HepG2 (cell line): Measurements from ENCODE around the gene PLCXD1. TPM values are rescaled to one million over a fixed set of nuclear protein-coding genes. Genes with fewer than 3 reads are reported as not detected.
"Not testable (repeated sequence)": the region's sequence is repeated elsewhere in the genome, so short reads cannot be mapped to it uniquely, and the experiment has no call there.

Source experiments
- ATAC-seq: fragments of 200-7000 bp; cut with Tn5 transposase; 3 replicates; pipeline ENCODE4 v1.9.1; 2020; ENCODE audit warnings: mild to moderate bottlenecking, moderate library complexity
- BruUV-seq: library from RNA; stranded (reverse); fragments of 400-500 nt; replicated peaks from 2 replicates; lab custom pipeline; 2021; lab: Mats Ljungman, UMichigan
- CTCF ChIA-PET: fragments of 300-600 bp; formaldehyde crosslinking; extraction: SDS; loops from one replicate; lab custom pipeline; 2021; ENCODE audit warnings: low total read pairs, inconsistent platforms, low intra/inter-chr PET ratio; lab: Yijun Ruan, JAX
- POLR2A ChIA-PET: fragments of 350-600 bp; sonication (Branson Sonifier 250); formaldehyde crosslinking; loops from one replicate; lab custom pipeline; 2020; ENCODE audit warnings: antibody characterized with exemption, inconsistent platforms; lab: Yijun Ruan, JAX
- DNase-seq: peaks from one replicate; pipeline ENCODE4 v3.0.0-alpha.2; 2015; ENCODE audit warnings: low spot score
- FAIRE-seq: peaks from 3 replicates; lab custom pipeline; 2011; peaks lifted over from hg19 to GRCh38; lab: Jason Lieb, UNC
- H2AFZ ChIP-seq: one replicate; pipeline ENCODE4 v1.6.1; 2011; ENCODE audit warnings: low read length, inconsistent platforms
- H3K27ac ChIP-seq: fragments of 300-600 bp; 3 replicates; pipeline ENCODE4 v1.8.0; 2011; ENCODE audit warnings: mixed run types, mild to moderate bottlenecking, mixed read lengths, low read length, inconsistent platforms; ENCODE audit not compliant: insufficient read depth; ENCODE audit errors: extremely low read length
- H3K27me3 ChIP-seq, 2 experiments: fragments of 200-600 bp in 1 of 2; 2 replicates in 1 of 2; 3 replicates in 1 of 2; pipeline versions ENCODE4 v1.6.0 to v1.8.0; 2011; ENCODE audit warnings: low read length in 2 of 2, mild to moderate bottlenecking in 2 of 2, moderate library complexity in 2 of 2, inconsistent platforms in 1 of 2; ENCODE audit not compliant: insufficient read depth in 2 of 2, control insufficient read depth in 1 of 2
- H3K36me3 ChIP-seq, 2 experiments: fragments of 200-600 bp in 1 of 2; replicated peaks in 1 of 2; 2 replicates in 1 of 2; 3 replicates in 1 of 2; pipeline versions ENCODE4 v1.5.1 to v1.8.0; 2011; ENCODE audit warnings: low read length in 2 of 2, inconsistent platforms in 1 of 2; ENCODE audit not compliant: insufficient read depth in 2 of 2, control insufficient read depth in 1 of 2
- H3K4me1 ChIP-seq: 2 replicates; pipeline ENCODE4 v1.5.1; 2012; ENCODE audit warnings: low read length, inconsistent platforms; ENCODE audit not compliant: insufficient read depth
- H3K4me2 ChIP-seq: 2 replicates; pipeline ENCODE4 v1.6.0; 2011; ENCODE audit warnings: low read depth, low read length, inconsistent platforms
- H3K4me3 ChIP-seq, 3 experiments: fragments of 200-600 bp in 1 of 3; sonication (generic), shearing (Covaris generic) in 1 of 3; replicated peaks in 1 of 3; 2 replicates each; pipeline ENCODE4 v1.5.1; 2011 to 2016; ENCODE audit warnings: low read length in 3 of 3, inconsistent platforms in 2 of 3, low read depth in 2 of 3, mild to moderate bottlenecking in 2 of 3, control low read depth in 1 of 3, mixed read lengths in 1 of 3; ENCODE audit not compliant: insufficient read depth in 1 of 3
- H3K79me2 ChIP-seq: one replicate; pipeline ENCODE4 v1.6.1; 2011; ENCODE audit warnings: low read length, inconsistent platforms; ENCODE audit not compliant: insufficient read depth
- H3K9ac ChIP-seq: 2 replicates; pipeline ENCODE4 v1.6.0; 2011; ENCODE audit warnings: mild to moderate bottlenecking, low read depth, low read length, inconsistent platforms; ENCODE audit not compliant: insufficient read depth
- H3K9me3 ChIP-seq: 2 replicates; pipeline ENCODE4 v1.5.1; 2012; ENCODE audit warnings: mild to moderate bottlenecking, low read length
- H4K20me1 ChIP-seq: 2 replicates; pipeline ENCODE4 v1.6.0; 2011; ENCODE audit warnings: inconsistent platforms, mild to moderate bottlenecking, low read length, moderate library complexity; ENCODE audit not compliant: insufficient read depth
- CTCF ChIP-seq: sonication (generic); formaldehyde crosslinking; IDR thresholded peaks from 2 replicates; pipeline ENCODE4 v1.5.0; 2020; ENCODE audit warnings: mild to moderate bottlenecking, missing genetic modification reagents, moderate library complexity
- ELF3 ChIP-seq: IDR thresholded peaks from 2 replicates; pipeline ENCODE4 v1.6.1; 2016; ENCODE audit warnings: missing genetic modification reagents, missing compliant biosample characterization
- HMG20A ChIP-seq: IDR thresholded peaks from 2 replicates; pipeline ENCODE4 v1.6.1; 2016; ENCODE audit warnings: borderline replicate concordance
- HNF1B ChIP-seq: sonication (generic); formaldehyde crosslinking; IDR thresholded peaks from 2 replicates; pipeline ENCODE4 v1.5.1; 2020; ENCODE audit warnings: mild to moderate bottlenecking, moderate library complexity, missing genetic modification reagents
- RAD21 ChIP-seq: fragments of 450-650 bp; formaldehyde crosslinking; IDR thresholded peaks from 2 replicates; pipeline ENCODE4 v1.5.0; 2020; ENCODE audit warnings: mild to moderate bottlenecking
- RXRB ChIP-seq: IDR thresholded peaks from 2 replicates; pipeline ENCODE4 v1.6.1; 2016; ENCODE audit warnings: borderline replicate concordance, missing genetic modification reagents, missing compliant biosample characterization
- STAG1 ChIP-seq: sonication (generic); formaldehyde crosslinking; IDR thresholded peaks from 2 replicates; pipeline ENCODE4 v1.4.0; 2020; ENCODE audit warnings: missing genetic modification reagents
- TEAD3 ChIP-seq: optimal IDR thresholded peaks from 2 replicates; pipeline ENCODE3; 2016; ENCODE audit warnings: borderline replicate concordance
- YY1 ChIP-seq: IDR thresholded peaks from 2 replicates; pipeline ENCODE4 v1.6.1; 2011; ENCODE audit warnings: low read length, low read depth, moderate library complexity, mild to moderate bottlenecking; ENCODE audit not compliant: insufficient read depth, insufficient replicate concordance
- ZKSCAN8 ChIP-seq: IDR thresholded peaks from 2 replicates; pipeline ENCODE4 v1.6.1; 2016; ENCODE audit warnings: borderline replicate concordance, missing genetic modification reagents, missing compliant biosample characterization
- WGBS: methylation state at CpG from one replicate; pipeline ENCODE4 v1.1.6; 2017; ENCODE audit warnings: low lambda C conversion rate; 5-methylcytosine and 5-hydroxymethylcytosine counted together
- in situ Hi-C: cut with HindIII; loops from 2 replicates; pipeline ENCODE4 v1.10.0; 2017; ENCODE audit warnings: low pct_unique_long_range_greater_than_20kb; ENCODE audit not compliant: extremely low pct_ligation_motif_present
- intact Hi-C: fragments of 100-400 bp; cut with micrococcal nuclease; formaldehyde crosslinking; loops from one replicate; pipeline ENCODE4 v1.10.0; 2022; ENCODE audit not compliant: unreplicated experiment
- polyA plus RNA-seq, 8 experiments: library from polyadenylated mRNA; depleted of rRNA in 3 of 8; stranded (reverse) in 7 of 8; unstranded in 1 of 8; fragments of >200 nt; fragmentation: Illumina TruSeq in 4 of 8; extraction: Trizol in 4 of 8; gene quantifications; 2 replicates each; pipeline versions ENCODE4 v1.2.1 to v1.2.3, GENCODE V29; 2011 to 2016; ENCODE audit warnings: low read depth in 4 of 8, missing spikeins in 1 of 8, mixed read lengths in 1 of 8; ENCODE audit not compliant: insufficient read depth in 1 of 8
- total RNA-seq, 5 experiments: library from RNA; depleted of rRNA; stranded (reverse); fragments of >200 nt; fragmentation: Illumina TruSeq; extraction: Trizol; gene quantifications; 2 replicates each; pipeline ENCODE4 v1.2.3, GENCODE V29; 2016; ENCODE audit warnings: low read depth in 1 of 5

Gene PLCXD1
- total and polyA plus RNA-seq, 2 of the 13 experiments (the other 11 are each of a cell fraction or from before 2014, with no cell fraction given), result 87.7 to 153 TPM

GRCh38 chrX:324664-325063 is 43.5 kb downstream of the PLCXD1 start:
- H3K36me3 ChIP-seq, H3K27me3 ChIP-seq, in situ Hi-C loops, H3K79me2 ChIP-seq, CTCF ChIA-PET, H3K9ac ChIP-seq: not testable (repeated sequence)
- FAIRE-seq (peak; percentile 74), DNase-seq (peak; percentile 72)
- intact Hi-C loops, result loop anchor here (10.0 kb wide), 1 partner anchor 50 kb away; no protein-coding TSS in a partner anchor
- Histone ChIP-seq H3K4me1 (peaks cover 49% of the 10 kb centered on the region), H3K4me3 (peak overlapping the region in 1 of 3 experiments; percentile 60; a peak in 1 of 6 replicates)
- 2% methylated on average over 14 of the region's 14 CpGs for WGBS
- TF ChIP-seq TEAD3 (CRISPR knock-in tag) (peak; percentile 100), ZKSCAN8 (CRISPR knock-in tag) (0 out of 2 replicates have a peak, but pooled peaks have one; percentile 39), CTCF (CRISPR knock-in tag) (peak; percentile 71), ELF3 (CRISPR knock-in tag) (0 out of 2 replicates have a peak, but pooled peaks have one; percentile 8), HMG20A (CRISPR knock-in tag) (peak; percentile 36; the same call in 1 of the 2 replicates), STAG1 (CRISPR knock-in tag) (peak; percentile 78), RXRB (0 out of 2 replicates have a peak, but pooled peaks have one; percentile 17), HNF1B (CRISPR knock-in tag) (0 out of 2 replicates have a peak, but pooled peaks have one; percentile 16), YY1 (peak; percentile 19), RAD21 (CRISPR knock-in tag) (peak; percentile 30; the same call in 1 of the 2 replicates)
- TF ChIP-seq, all 625 proteins: peak for 10; not testable (repeated sequence) for 615
- ATAC-seq, result peak; percentile 61
- peak overlapping the region; percentile 71 for H3K4me2 ChIP-seq
- BruUV-seq, POLR2A ChIA-PET, H2AFZ ChIP-seq, H4K20me1 ChIP-seq, H3K9me3 ChIP-seq, H3K27ac ChIP-seq: not testable (repeated sequence)
